ENCODE measurements around the gene FCER1G.

The FCER1G gene

DNA sequence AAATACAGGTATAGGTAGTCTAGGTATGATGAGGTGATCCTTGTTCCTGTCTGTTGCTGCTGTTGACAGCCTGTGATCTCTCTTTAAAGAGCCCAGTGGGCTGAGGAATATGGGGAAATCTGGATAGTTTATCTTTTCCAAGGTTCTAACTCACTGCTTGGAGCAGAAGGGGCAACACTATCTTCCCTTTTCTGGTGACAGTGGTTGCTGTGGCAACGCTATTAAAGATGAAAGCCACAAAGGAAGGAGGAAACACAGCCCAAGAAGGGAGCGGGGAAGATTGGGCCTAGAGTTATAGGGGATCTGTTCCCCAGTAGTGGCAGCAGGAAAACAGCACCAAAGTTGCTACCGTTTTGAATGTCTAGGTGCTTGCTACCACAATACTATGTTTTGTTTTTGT is 52.2 kb downstream of the FCER1G start:
- no peak for DNase-seq (ENCODE audit: low spot score)
